NOMO-1 (cell line): ENCODE results near the gene HAUS8.

Experiments
- DNase-seq, 2 experiments: peaks; one replicate each; lab custom pipeline; 2025; ENCODE audit not compliant: unreplicated experiment in 2 of 2; lab: John Stamatoyannopoulos, UW

The HAUS8 gene

GRCh38 chr19:17002455-17002854 is 72.8 kb downstream of the HAUS8 start:
- DNase-seq = no peak

- no peak for DNase-seq
Measured at GRCh38 chr19:17001603-17002183, 73.6 kb downstream of the HAUS8 start.
